HUDEP-2 (cell line): ENCODE data around the gene NR1I3.
A peak's percentile ranks its signal among the peaks of the same experiment; 100 is the strongest.
"Not testable (repeated sequence)": the region's sequence is repeated elsewhere in the genome, so short reads cannot be mapped to it uniquely, and the experiment has no call there.

Experiments
- DNase-seq, 76 experiments: peaks; one replicate each; lab custom pipeline; 2025; ENCODE audit not compliant: unreplicated experiment in 76 of 76; lab: John Stamatoyannopoulos, UW

NR1I3 gene

DNA sequence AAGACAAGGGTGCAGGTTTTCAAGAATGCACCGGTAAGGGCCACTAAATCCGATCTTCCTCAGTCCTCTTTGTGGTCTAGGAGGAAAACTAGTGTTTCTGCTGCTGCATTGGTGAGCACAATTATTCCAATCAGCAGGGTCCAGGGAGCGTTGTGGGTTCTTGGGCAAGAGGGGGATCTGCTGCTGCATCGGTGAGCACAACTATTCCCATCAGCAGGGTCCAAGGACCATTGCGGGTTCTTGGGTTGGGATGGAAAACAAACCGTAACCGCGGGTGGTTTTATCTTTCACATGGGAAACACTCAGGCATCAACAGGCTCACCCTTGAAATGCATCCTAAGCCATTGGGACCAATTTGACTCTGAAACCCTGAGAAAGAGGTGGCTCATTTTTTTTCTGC is 13.6 kb upstream of the NR1I3 start:
- no peak for DNase-seq

DNA sequence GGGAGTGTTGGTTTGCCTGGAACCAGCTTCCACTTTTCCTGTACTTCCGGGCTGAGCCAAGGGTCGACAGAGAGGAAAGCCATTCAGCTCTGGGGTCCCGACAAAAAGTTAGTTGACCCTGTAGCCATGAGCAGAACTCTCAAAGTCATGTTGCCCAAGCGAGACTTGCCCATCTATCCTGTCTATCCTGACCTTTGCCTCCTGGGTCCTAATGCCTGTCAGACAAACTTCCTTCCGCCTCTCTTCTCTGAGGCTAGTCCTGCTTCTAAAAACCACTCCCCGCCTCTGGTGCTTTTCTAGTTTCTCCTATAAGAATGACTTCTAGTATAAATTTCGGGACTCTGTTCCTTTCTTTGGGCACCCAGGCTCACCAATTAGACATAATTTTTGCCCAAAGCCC is 12.8 kb upstream of the NR1I3 start:
- DNase-seq = no peak

DNA sequence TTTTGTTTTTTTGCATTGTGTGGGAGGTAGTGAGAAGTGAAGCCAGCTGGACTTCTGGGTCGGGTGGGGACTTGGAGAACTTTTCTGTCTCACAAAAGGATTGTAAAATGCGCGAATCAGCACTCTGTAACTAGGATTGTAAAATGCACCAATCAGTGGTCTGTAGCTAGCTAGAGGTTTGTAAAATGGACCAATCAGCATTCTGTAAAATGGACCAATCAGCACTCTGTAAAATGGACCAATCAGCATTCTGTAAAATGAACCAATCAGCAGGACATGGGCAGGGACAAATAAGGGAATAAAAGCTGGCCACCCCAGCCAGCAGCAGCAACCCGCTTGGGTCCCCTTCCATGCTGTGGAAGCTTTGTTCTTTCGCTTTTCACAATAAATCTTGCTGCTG is 12.1 kb upstream of the NR1I3 start:
- not testable (repeated sequence) for DNase-seq

DNA sequence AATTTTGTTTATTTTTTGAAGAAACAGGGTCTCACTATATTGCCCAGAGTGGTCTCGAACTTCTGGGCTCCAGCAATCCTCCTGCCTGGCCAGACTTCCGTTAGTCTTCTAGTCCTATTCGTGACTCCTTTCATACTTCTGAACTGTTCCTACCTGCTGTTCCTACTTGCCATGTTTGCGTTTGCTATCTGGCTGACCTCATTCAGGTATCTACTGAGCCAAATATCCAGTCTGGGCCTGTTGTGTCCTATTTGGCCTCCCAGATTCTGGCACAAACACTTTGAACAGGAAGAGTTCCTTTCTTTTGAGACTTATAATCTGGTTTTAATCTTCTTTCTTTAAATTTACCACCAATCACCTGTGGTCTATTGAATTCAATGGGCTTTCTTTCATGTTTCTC is 6.9 kb upstream of the NR1I3 start:
- no peak for DNase-seq

DNA sequence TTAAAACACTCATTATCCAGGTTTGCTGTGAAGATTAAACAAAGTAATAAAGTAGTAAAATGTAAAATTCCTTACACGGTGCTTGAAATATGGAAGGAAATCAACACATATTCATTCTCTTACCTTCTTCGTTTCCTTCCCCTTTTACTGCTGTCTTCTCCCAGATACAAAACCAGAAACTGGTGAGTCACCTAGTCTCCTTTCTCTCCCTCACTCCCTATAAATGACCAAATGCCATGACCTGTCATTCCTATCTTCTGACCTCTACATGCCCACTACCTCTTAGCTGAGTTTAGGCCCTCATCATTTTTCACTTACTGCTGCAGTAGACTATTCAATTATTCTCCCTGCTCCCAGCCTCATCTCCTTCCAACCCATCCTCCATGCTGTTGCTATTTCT is 4.3 kb upstream of the NR1I3 start:
- DNase-seq = no peak

DNA sequence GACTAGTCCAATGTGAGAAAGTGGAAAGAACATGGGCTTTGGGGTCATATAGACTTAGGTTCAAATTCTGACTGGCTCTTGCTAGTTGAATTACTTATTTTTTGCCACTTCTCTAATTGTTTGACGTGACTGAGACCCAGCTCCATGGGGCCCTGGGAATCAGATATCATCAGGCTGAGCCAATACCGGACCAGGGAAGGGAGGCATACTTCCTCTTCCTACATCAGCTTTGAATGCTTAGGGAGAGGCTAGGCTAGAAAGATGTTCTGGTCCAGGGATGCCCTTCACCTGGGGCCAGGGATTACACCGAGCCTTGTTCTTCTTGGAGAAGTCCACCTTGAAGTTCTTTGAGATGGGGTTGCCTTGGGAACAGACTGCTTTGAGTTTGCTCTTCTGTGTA is 3.7 kb upstream of the NR1I3 start:
- DNase-seq = no peak

DNA sequence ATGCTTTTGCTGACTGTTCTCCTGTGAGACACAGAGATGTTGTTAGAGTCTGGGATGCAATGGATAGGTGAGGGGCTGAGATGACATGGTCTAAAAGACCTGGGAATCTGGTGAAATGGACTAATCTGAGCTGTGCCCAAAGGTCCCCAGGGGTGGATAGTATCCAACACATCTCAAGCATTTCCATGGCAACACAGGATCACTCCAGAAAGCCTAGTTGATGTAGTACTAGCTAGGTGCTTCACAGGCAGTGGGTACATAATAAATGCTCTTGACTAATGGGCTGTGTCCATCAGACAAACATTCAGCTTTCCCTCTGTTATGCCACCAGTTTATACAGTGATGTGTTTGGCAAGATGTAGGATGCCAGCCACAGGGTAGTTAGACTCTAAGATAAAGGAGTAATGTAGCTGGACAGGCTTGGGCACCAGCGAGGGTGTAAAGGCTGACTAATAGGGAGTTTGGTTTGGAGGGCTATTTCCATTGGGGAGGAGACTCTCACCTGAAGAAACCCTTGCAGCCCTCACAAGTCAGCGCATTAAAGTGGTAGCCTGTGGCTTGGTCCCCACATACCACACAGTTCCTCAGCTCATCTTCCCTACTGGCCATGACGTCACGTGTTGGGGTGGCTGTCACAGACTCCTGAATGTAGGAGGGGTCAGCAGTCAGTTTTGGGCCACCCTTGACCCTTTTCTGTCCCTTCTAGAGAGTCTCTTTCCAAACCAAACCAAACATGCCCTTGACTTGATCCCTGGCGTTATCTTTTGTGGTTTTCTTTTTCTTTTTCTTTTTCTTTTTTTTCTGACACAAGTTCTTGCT is 1.8 kb downstream of the NR1I3 start:
- no peak for DNase-seq

DNA sequence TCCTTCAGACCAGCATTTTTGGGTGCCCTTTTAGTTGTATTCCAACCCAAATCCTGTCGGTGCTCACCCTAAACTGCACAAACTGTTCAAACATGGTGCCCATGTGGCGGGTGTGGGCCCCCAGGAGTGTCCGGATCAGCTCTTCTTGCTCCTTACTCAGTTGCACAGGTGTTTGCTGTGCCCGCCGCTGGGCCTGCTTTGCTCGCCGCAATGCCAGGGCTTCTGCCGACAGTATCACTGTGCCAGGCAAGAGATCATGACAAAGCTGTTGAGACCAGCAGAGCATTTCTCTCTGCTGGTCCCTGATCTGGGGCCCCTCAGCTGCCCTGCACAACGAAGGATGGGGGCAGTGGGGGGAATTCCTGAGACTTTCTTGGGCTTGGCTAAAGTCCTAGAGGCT is 4.9 kb downstream of the NR1I3 start:
- DNase-seq = no peak

DNA sequence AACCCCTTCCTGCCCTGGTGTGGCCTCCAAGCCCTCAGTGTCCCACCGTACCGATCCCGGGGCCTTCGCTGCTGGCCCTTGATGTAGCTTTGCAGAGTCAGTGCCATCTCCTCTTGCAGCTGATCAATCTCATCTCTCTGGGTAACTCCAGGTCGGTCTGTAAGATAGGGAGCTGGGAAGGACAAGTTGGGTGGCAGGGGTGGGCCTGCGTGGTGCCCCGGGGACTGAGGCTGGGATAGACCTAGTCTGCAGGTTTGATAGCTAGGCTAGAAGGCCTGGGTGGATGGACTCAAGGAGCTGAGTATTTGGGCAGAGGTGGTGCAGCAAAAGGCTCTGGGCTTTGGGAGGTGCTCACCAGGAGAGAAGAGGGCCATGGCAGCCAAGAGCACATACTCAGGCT is 7.2 kb downstream of the NR1I3 start:
- no peak for DNase-seq

DNA sequence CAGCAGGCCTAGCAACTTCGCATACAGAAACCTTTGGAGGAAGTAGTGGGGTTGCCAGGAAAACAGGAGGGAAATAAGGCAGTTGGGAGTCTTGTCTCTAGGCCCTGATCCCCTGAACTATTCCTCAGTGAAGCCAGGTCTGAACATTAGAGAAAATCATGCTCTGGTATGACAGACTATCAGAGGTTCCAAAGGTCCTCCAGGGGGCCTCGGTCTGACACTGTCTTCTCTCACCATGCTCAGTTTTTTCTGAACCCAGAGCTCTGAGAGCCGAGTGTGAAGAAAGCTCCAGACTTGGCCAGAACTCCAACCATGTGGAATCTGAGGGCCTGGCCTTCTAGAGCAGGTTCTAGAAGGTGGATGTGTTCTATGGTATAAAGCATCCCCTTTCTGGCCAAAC is 8.1 kb downstream of the NR1I3 start:
- peak in 3 of 76 experiments; percentile 7 to 21 (median 9) for DNase-seq

DNA sequence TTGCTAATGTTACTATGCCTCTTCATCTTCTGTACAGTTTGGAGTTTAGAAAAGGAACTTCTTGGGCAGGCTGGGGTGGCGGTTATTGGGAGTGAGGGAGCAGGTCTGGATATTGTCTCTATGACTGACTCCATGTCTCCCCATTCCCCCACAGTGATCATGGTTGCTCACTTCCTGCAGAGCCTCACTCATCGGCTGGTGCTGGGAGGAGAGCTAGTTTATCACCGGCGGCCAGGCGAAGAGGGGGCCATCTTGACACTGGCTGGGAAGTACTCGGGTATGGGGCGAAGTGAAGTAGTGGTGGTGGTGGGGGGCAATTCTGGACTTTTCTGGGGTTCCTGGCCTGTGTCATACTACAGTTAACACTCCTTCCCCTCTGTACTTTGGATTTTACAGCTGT is 10.0 kb downstream of the NR1I3 start:
- DNase-seq = no peak

DNA sequence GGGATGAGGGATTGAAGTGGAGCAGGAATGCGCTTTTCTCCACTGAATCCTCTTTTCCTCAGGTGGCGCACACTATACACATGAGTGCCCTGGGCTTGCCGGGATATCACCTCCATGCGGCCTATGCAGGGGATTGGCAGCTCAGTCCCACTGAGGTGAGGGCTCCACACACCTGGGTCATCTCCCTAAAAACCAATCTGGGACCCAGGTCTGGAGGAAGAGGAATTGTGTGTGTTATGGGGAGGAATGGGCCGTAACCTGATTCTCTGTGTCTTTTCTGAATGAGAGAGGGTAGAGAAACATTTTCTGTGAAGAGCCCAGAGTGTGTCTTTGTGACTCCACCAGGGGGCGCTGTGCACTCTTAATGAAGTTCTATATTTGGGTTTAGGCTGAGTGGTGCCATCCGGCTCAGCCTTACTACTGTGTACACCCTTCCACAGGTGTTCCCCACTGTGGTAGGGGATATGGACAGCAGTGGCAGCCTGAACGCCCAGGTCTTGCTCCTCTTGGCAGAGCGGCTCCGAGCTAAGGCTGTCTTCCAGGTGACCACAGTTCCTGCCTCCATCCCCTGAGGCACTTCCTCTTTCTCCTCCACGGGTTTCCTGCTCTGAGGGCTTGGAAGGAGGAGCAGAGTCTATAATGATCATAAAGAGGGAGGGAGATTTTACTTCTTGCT is 10.7 kb downstream of the NR1I3 start:
- peak in 73 of 76 experiments; percentile 8 to 86 (median 66) for DNase-seq

DNA sequence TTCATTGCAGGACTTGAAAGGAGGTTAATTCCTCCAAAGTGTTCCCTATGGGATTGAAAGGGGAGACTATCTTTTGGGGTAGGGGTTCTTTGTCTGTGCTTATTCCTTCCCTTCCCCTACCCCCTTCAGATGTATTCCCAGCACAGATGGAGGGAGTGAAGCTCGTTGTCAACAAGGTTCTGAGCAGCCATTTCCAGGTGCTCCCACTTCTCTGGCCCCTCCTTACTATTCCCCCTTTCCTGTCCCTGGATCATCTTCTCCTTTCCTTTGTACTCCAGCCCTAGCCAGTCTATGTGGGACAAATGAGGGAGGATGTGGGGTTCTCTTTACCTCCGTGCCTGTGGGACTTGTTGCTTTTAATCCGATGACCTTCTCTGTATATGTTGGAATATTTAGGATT is 11.2 kb downstream of the NR1I3 start:
- no peak for DNase-seq

DNA sequence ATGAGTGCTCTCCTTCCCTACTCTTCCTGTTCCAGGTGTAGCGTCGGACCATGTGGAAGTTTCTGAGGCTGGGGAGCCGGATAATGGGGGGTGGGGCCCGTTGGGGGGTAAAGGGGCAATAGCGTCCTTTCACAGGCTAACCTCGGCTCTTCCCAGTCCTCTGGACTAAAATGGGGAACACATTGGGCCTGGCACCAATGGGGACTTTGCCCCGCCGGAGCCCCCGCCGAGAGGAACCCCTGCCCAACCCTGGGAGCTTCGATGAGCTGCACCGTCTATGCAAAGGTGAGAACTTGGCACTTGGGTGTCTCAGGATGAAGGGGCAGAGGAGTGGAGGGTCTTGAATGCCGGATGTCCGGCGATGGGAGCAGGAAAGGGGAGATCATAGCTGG is 11.7 kb downstream of the NR1I3 start:
- DNase-seq = peak in 4 of 76 experiments; percentile 13 to 36 (median 24)

DNA sequence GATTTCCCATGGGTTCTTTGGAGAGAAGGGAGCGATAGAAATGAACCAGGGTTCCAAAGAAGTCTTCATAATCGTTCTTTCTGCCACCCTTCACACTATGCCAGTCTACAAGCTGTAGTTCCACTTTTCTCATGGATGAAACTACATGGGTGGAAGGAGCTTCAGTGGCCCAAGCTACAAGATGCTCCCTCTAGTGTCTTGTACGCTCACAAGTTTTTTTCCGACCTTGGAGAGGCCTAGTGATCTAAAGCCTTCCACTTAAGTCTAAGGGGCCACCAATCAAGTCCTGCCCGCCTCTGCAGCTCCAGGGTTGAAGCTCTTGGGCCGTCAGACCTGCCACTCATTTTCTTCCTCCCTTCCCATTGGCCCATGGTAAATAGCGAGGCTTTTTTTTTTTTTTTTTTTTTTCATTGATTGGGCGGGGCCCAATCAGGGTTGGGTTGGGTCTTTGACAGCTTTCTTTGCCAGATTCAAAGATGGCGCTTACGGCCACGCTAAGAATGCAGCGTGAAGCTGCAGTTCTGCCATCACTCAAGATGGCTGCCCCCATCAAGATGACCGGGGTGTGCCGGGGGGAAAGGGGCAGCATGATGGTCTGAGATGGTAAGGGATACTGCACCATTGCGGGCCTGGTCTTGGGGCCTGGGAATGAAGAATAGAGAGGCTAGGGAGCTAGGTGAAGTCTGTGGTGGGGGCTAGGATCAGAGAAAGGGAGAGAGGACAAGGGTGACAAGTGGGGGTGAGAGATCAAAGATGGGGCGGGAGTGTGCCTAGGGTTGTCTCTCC is 12.3 kb downstream of the NR1I3 start, which contains the start of gene TOMM40L:
Gene TOMM40L (plus strand): TSS at position 527 of the 786 bp plus-strand sequence. CDS start 430 bp downstream, outside the sequence.
- peak; percentile 31 to 99 (median 91) for DNase-seq

DNA sequence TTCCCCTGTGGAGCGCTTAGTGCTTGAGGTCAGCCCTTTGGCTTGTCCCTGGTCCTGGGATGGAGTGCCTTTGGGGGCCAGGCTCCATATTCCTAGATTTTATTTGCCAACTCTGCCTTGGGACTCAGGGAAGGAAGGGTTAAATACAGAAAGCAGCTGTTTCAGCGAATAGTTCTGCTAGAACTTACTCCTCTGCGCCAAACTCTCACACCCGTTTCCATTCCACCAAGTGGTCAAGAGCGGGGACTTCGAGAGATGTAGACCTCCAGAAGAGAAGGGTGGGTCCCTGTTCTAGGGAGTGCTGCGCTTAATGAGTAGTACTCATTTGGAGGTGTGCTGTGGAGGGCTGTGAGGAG is 12.8 kb downstream of the NR1I3 start:
- peak in 1 of 76 experiments; percentile 47 for DNase-seq

DNA sequence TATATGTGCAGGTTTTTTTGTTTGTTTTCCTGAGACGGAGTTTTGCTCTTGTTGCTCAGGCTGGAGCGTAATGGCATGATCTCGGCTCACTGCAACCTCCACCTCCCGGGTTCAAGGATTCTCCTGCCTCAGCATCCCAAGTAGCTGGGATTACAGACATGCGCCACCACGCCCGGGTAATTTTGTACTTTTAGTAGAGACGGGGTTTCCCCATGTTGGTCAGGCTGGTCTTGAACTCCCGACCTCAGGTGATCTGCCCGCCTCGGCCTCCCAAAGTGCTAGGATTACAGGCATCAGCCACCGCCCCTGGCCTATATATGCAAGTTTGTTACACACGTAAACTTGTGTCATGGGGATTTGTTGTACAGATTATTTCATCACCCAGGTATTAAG is 13.3 kb downstream of the NR1I3 start:
- DNase-seq = not testable (repeated sequence)

DNA sequence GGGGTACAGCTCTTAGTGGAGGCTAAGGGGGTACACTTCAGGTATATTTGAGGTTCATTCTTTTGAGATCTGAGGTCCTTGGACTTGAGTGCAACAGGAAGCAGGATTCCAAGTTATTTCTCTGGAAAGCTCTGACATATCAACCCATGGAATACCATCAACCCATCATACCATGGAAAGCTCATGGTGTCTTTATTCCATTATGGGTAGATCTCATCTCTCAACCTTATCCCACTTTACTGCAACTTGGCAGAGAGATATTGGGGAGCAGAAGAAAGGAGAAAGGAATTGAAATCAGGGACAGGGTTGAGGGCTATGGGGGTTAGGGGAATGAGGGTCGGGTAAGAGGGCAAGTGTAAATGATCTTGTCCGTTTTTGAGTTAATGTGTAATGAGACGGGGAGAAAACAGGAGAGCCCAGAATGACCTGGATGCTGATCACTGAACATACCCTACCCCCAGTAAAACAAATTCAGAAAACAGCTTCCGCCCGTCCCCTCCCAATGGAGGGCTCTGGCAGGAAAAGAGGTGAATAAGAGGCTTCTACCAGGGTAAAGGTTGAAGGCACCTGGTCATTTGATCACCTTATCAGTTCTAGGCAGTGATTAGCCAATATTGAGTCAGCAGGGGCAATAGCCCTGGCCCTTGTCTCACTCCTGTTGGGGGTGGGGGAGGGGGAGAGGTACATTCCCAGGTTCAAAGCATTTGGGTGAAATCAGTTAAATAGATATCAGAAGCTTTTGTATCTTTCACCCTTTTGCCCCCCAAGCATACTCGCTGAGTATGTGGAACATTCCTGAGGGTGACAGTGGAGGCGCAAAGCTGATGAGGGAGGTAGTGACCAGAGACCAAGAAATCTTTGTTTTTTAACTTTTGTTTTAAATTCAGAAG is 14.0 kb downstream of the NR1I3 start:
- no peak for DNase-seq

DNA sequence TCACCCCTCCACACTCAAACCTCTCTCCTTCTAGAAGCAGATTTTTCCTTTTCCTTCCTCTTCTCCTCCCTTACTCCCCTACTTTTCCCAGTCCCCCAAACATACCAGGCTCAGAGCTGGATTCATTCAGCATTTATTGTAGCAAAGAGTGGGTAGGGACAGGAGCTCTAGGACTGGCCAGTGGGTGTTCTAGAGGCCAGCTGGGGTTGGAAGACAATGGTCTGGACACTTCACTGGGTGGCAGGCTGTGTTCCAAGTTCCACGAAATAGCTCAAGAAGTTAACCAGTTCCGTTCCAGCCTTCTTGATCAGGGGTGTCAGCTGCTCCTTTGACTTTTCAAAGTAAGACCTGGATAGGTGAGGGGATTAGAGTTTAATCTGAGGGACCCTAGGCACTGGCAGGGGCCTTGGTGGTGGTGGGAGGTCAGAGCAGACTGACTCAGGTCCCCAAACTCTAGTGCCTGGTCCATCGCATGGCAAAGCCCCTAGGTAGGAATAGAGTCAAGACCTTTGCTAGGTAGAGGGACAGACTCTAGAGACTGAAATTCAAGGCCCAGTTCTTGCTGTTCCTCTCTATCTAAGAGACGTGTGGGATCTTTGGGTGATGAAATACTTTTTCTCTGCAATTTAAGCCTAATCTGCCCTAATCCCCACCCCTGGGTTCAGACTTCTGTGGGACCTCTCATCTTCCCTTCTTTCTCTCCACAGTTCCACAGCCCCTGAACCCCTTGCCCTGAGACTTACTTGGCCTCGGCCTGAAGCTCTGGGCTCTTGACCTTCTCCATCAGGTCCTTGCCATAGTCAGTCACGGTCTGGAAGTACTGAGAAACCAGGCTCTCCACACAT is 15.6 kb downstream of the NR1I3 start:
- DNase-seq = no peak

DNA sequence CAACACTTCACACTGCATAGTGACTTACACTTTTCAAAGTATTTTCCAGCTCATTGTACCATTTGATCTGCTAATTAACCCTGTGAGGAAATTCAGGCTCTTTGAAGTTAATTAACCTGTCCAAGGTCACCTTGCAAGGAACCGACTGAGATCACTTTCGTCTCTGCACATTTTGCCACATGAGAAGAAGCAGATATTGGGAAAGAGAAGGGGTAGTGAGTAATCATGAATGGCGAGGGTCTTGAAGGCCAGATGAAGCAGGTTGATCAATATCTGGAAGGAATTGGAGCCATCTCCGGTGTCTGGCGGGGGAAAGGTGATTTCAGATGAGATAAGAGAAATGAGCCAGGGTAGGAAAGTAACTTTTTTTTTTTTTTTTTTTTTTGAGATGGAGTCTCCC is 18.0 kb downstream of the NR1I3 start:
- no peak for DNase-seq
